Epithelial cell of prostate (primary cell): ENCODE measurements around the gene GRIN3B.

ENCODE experiments used
- DNase-seq: peaks from one replicate; pipeline ENCODE4 v3.0.0-alpha.2; 2011; ENCODE audit warnings: low read depth, low spot score
- H3K27ac ChIP-seq: fragments of 450-650 bp; 2 replicates; pipeline ENCODE4 v1.5.1; 2017; ENCODE audit warnings: mild to moderate bottlenecking

Gene GRIN3B

GRCh38 chr19:1004204-1004802, 4.1 kb downstream of the GRIN3B start:
- DNase-seq = no peak
- no peak overlapping the region for H3K27ac ChIP-seq

- no peak for DNase-seq
- no peak overlapping the region for H3K27ac ChIP-seq
Measured at GRCh38 chr19:1004803-1005664, 4.8 kb downstream of the GRIN3B start.

DNA sequence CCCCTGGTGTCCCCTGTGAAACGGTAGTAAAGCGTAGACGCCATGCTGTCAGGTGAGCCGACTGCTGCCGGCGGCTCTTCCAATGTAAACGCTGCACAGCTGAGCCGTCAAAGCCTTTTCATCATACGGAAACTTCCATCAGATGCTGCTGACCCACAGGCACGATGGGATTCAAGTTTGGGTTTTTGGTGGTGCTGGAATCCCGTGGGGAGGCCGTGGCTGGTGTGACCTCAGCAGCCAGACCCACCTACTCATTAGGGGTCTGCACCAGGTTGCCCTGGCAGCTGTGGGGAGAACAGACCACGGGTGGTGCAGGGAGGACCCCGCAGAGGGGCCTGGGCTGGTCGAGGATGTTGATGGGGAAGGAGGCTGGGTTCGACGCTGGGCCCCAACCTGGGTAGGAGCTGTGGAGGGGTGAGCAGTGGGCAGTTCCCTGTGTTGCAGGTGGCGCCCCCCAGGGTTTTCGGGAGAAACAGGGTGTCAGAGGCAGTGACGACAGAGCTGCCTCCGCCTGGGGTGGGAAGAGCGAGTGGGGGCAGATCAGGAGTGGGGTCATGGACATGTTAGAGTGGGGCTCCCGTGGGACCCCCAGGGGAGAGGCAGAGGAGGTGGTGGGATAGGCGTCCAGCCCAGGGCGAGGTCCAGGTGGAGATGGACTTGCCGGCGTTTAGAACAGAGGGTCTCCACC, 6.6 kb downstream of the GRIN3B start:
- no peak for DNase-seq
- H3K27ac ChIP-seq = no peak overlapping the region

DNA sequence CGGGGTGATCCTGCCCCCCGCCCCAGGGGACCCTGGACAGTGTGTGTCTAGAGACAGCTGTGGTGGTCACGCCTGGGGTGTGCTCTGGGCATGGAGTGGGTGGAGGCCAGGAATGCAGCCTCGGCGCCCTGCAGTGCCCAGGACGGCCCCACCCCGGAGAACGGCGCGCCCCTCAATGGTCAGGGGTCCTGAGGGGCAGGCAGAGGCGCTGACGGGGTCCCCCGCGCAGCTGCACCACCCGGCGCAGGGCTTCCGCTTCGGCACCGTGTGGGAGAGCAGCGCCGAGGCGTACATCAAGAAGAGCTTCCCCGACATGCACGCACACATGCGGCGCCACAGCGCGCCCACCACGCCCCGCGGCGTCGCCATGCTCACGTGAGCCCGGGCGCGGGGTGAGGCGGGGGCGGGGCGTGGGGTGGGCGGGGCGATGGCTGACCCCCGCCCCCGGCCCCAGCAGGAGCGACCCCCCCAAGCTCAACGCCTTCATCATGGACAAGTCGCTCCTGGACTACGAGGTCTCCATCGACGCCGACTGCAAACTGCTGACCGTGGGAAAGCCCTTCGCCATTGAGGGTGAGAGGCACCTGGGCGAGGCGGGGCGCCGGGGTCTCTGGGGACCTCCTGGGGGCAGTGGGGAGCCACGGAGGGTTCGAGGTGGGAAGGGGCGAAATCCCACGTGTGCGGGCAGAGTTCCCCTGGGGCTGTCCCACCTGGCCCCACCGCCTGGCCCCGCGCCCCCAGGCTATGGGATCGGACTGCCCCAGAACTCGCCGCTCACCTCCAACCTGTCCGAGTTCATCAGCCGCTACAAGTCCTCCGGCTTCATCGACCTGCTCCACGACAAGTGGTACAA, 7.4 kb downstream of the GRIN3B start:
- no peak overlapping the region for H3K27ac ChIP-seq
- no peak for DNase-seq

GRCh38 chr19:1008268-1009040, 8.2 kb downstream of the GRIN3B start:
- no peak overlapping the region for H3K27ac ChIP-seq
- no peak for DNase-seq

DNA sequence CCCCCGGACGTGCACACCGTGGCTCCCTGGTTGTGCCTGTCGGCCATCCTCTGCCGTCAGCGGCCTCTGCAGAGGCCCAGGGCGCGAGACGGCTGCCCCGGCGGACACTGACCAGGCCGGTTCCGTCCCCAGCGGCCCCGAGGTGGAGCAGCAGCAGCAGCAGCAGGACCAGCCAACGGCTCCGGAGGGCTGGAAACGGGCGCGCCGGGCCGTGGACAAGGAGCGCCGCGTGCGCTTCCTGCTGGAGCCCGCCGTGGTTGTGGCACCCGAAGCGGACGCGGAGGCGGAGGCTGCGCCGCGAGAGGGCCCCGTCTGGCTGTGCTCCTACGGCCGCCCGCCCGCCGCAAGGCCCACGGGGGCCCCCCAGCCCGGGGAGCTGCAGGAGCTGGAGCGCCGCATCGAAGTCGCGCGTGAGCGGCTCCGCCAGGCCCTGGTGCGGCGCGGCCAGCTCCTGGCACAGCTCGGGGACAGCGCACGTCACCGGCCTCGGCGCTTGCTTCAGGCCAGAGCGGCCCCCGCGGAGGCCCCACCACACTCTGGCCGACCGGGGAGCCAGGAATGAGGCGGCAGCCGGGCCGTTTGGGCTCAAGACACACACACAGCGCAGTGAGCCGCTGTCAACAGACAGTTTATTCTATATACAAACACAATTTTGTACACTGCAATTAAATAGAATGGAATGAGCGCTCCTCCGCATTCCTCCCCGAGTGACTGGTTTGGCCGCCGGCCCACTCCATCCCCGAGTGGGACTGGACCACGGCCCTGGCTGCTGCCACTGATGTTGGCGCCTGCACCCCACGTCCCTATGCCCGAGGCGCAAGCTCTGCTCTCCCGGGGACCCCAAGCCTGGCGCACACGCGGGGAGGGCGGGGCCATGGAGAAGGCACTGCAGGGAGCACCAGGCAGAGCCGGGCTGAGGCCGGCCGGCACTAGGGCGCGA, 9.1 kb downstream of the GRIN3B start:
- no peak for DNase-seq
- no peak overlapping the region for H3K27ac ChIP-seq

GRCh38 chr19:1009981-1010538, 9.8 kb downstream of the GRIN3B start:
- no peak for DNase-seq
- H3K27ac ChIP-seq = no peak overlapping the region

DNA sequence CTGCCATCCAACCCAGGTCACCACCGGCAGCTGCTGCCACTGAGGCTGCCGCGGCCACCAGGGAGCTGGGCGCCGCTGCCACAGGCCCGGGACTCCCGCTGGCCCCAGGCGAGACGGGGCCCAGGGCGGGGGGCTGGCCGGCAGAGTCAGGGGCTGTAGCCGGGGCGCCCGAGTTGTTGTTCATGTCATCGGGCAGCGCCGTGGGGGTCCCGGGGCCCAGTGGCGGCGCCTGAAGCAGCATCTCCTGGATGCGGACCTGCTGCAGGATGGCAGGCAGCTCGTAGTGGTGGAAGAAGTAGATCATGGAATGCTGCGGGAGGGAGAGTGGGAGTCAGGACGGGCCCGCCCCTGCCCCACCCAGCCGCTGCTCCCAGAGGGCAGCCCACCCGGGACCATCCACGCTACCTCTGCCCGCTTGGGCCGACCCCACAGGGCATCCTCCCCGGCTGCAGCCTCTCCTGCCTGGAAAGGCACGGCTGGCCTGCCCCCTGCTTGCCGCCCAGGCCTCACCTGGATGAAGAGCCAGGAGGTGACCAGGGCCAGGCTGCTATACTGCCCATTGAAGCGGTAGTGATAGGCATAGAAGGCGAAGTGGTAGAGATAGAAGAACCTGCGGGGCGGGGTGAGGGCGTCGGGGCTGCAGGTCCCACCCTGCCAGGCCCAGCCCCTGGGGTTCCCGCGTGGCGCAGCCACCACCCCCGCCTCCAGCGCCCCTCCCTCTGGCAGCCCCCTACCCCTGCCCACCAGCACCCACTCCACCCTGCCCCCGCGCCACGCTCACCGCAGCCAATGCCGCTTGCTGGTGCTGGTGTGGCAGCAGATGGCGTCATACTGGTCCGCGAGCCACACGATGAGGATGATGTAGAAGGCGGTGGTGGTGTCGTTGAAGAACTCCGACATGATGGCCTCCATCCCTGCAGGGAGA, 10.6 kb downstream of the GRIN3B start:
- no peak for DNase-seq
- no peak overlapping the region for H3K27ac ChIP-seq

GRCh38 chr19:1011831-1012333, 11.7 kb downstream of the GRIN3B start:
- DNase-seq = no peak

DNA sequence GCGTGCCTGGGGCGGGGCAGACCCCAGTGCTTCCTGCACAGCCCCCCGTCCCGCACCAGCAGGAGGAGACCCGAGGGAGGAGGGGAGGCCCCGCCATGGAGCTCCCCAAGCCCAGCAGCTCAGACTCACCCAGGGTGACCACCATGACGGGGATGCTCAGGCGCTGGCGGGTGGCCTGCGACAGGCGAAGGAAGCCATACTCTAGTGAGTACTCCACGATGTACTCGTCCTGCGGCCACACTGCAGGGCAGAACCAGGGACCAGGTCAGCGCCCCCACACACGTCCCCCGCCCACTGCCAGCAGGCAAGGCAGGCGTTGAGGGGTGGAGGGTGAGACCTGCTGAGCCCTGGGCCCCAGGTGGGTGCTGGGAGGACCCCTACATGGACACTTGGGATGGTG, 12.1 kb downstream of the GRIN3B start:
- DNase-seq = no peak

More at GRCh38 chr19:1011831-1012333, 11.7 kb downstream of the GRIN3B start:
- H3K27ac ChIP-seq = no peak overlapping the region

DNA sequence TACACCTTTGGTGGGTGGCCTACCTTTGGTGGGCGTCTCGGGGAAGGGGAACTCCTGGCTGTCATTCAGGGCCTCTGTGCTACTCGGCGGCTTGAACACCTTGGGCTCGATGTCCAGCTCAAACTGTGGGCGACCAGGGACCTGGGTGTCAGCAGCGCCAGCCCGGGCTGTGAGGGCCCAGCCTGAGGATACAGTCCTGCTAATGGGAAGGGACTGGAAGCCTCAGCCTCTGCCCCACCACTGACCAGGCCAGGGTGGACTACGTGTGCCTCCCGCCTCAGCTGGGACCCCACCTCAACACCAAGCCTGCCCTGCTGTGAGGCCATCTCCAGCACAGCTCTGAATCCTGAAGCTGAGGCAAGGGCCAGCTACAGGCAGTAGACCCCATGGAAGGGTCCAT, 13.0 kb downstream of the GRIN3B start:
- no peak for DNase-seq
- H3K27ac ChIP-seq = no peak overlapping the region

More for the DNA sequence above, 12.1 kb downstream of the GRIN3B start:
- H3K27ac ChIP-seq = no peak overlapping the region

DNA sequence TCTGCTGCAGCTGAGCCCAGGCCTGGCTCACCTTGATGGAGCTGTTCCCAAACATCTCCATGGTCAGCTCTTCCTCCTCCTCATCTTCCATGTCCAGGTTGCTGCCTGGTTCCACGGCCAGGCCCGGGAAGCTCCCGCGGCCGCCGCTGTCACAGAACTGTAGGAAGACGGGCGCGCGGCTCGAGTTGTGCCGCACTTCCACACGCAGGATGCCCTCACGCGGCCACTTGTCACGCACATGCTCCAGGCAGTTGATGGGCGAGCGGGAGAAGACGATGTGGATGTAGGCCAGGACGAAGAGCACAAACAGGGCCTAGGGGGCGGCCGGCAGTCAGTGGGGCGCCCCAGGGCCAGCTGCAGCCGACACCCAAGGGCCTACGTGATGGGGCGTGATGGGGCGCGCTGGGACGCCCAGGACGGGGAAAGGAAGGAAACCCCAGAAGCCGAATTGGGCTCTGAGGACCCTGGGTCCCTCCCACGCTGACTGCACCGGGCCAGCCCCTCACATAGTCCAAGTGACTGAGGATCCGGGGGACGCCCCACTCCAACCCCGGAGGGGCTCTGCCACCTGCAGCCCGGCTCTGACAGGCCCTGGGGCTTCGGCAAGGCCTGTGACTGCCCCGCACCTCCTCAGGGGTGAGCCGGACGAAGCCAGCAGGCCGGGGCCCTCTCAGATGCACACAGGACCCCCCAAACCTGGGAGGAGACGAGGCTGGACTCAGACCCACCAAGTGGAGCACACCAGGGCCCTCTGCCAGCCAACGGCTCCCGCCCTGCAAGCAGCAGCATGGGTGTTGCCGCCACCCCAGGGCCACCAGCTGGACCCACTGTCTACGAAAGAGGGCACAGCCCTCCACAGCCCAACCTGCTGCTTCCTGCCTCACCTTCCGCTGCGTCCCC, 14.2 kb downstream of the GRIN3B start:
- H3K27ac ChIP-seq = no peak overlapping the region
- DNase-seq = no peak

GRCh38 chr19:1015061-1015781, 15.0 kb downstream of the GRIN3B start:
- H3K27ac ChIP-seq = no peak overlapping the region
- DNase-seq = no peak

DNA sequence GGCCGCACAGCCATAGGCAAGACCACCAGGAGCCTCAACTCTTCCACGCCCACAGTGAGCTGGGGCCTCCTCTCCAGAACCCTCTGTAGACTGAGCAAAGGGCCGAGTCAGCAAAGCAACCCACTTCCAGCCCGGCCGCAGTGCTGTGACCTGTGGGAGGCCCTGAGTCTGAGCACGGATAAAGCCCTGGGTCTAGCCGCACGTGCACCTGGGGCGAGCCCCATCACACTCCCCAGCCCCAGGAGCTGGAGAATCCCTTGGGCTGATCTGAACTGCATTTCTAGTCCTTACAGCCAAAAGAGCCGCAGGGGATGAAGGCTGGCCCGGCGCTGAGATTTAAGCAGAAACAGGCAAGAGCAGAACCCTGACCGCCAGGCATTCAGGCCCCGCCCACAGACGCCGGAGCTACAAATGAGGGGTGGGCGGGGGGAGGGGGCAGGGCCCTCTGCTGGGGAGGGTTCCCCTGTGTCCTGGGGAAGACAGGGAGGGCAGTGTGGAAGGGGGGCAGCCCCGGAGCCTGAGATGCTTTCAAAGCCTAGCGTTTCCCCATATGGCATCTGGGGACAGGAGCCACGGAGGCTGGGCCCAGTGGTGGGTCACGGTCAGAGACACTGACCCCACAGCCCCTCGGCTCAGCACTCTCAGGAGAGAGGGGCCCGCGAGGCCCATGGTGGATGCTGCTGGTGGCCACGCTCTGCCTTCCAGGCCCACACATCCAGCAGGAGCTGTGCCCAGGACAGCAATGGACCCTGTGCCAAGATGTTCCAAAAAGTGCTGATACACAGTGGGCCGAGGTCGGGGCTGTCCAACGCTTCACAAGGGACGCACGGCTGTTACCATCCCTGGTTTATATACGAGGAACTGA, 15.8 kb downstream of the GRIN3B start:
- H3K27ac ChIP-seq = peak overlapping the region; percentile 81

More for the DNA sequence above, 15.8 kb downstream of the GRIN3B start:
- DNase-seq = no peak
